ENCODE results near the gene TTC23L. TPM values are rescaled to one million over a fixed set of nuclear protein-coding genes. Genes with fewer than 3 reads are reported as not detected.

The TTC23L gene
- total RNA-seq, 1 donor from 2014 or later, result under 0.01 TPM

DNA sequence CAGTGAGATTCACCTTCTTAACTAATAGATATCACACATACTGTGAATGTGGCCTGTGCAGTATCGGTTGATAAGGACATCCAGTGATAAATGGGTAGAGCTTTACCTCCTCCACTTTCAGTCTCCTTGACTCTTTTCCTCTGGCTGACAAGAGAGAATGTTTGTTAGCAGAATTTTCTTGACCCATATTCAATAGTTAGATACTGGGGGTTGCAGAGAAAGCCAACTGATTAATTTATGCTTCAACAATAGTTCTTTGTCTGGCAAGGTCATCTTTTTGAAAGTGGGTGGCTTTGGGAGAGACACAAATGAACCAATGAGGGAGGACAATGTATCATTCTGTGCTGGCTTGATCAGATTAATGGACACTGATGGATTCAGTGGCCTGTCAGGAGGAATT lies 30.3 kb downstream of the TTC23L start:
- DNase-seq (ENCODE audit: low read depth, low spot score), result no peak

DNA sequence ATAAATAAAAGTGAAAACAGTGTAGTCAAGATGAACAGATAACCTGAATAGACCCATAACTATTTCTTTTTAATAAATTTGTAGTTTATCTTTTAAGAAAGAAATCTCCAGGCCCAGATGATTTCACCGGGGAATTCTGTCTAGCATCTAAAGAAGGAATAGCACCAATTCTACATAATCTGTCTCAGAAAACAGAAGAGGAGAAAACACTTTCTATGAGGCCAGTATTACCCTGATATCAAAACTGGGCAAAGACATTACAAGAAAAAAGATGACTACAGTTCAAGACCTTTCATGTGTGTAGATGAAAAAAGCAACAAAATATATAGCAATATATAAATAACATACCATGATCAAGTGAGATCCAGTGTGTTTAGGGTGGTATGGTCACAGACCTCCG lies 31.4 kb downstream of the TTC23L start:
- DNase-seq (ENCODE audit: low read depth, low spot score), result no peak

DNA sequence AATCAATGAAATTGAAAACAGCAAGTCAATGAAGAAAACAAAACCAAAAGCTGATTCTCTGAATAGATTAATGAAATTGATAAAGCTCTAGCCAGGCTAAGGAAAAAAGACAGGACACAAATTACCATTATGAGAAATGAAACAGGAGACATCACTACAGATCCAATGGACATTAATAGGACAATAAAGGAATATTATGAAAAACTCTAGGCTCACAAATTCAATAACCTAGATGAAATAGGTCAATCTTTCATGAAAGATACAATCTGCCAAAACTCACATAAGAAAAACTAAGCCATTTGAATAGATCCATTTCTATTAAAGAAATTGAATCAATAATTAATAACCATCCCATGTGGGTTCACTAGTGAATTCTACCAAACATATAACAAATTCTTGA lies 37.3 kb downstream of the TTC23L start:
- DNase-seq (ENCODE audit: low read depth, low spot score), result no peak

DNA sequence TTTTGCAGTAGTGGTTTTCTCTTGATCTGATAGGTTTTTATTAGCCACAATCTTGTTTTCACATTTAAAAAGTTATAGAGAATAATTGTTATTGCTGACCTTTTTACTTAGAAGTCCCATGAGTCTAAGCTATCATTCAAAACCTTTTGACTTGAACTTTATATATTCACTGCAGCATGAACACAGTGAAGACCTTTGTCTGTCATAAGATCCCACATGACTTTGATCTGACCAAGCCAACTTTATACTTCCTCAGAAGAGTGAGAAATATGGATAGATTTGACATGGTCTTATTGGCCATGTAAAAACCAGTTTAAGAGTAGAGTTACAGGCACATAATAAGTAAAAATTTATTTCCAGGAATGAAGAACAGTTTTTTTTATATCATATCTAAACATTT lies 42.3 kb downstream of the TTC23L start:
- no peak for DNase-seq (ENCODE audit: low read depth, low spot score)

DNA sequence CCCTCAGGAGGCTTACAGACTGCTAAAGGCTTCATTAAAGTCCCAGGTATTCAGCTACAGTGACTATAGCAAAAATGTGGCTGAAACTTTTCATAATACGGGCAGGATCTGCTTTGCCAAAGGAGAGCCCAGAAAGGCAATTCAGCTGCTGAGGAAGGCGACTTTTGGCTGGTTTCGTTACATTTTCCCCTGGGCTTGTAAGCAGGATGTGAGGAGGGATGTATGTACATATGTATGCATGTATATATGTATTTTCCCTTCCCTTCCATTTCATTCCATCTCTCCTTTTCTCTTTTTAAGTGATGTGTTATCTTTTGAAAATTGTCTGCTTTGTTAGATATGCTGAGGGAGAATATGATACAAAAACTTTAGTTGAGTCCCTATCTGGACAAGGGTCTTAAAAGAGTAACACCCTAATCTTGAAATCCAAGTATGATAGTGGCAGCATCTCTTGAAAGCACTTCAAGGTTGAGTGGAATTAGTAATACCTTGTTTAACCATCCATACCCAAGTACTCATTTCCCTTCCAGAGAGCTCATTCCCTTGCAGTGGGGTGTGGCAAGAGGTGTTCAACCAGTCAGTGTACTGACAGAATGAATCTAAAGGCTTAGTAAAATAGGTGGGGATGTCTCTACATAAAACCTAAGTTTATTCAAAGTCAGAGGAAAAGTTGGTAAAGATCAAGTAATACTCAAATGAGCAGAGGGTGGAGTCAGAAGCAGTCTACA lies 47.6 kb downstream of the TTC23L start:
- no peak for DNase-seq (ENCODE audit: low read depth, low spot score)

DNA sequence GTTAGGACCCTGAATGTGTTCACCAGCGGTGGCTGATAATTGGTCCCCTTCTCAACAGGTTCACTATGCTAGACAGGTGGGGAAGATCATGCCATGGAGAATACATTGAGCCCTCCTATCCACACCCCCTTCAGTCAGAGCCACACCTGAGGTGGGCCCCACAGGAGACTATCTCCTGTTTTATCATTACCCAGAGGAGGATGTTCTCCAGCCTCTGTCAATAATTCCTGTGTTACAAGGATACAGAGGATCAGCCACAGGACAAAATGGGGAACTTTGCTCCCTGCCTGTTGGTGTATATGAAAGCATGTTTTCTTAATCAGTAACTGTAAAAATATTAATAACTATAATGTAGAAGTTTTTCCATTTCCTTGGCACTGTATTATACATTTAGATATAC lies 50.4 kb downstream of the TTC23L start:
- DNase-seq (ENCODE audit: low read depth, low spot score), result no peak

DNA sequence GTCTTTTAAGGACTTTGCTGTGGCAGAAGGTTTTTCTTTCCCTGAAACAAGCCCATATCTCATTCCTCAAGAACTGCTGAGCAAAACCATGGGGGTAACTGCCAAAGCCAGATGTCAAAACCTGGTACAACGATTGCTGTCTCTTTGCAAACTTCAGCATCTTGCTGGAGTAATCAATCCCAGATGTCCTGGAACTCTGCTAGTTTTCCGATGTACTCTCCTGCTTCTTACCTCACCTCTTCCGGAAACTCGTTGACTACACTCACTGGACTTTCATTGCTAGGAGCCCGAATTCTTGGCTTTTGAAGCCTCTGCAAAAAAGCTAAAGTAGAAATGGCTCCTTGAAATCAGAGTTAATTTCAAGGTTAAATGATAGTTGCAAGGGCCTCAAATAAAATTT lies 53.0 kb downstream of the TTC23L start:
- no peak for DNase-seq (ENCODE audit: low read depth, low spot score)

DNA sequence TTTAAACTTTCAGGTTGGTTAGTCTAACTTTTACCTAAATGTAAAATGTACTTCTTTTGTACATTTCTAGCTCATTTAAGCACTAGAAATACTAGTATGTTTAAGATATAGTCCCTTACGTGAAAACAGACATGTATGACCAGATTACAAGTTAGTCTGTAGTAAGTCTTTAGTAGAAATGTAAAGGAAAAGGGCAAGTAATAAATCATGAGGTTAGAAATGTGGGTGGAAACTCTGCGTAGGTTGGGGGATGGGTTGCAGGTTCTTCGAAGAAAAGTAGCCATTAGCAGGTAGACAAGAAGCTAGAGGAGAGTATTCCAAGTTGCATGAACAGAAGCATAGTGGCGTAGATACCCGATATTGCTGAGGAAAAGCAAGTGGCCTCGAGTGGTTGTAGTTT lies 53.5 kb downstream of the TTC23L start:
- no peak for DNase-seq (ENCODE audit: low read depth, low spot score)

DNA sequence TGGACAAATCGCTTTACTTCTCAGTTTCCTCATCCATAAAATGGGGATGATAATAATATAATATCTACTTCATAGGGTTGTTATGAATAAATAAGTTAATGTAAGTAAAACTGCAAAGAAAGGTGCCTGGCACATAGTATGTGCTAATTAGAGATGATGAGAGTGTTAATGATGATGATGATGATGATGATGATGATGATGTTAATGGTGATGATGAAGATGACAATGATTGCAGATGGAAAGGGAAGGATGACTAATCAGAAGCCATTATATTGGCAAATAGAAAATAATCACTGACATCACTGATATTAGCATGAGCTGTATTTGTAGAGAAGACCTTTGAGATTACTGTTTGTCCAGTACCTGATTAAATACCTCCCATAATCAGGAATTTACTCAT lies 55.8 kb downstream of the TTC23L start:
- no peak for DNase-seq (ENCODE audit: low read depth, low spot score)

DNA sequence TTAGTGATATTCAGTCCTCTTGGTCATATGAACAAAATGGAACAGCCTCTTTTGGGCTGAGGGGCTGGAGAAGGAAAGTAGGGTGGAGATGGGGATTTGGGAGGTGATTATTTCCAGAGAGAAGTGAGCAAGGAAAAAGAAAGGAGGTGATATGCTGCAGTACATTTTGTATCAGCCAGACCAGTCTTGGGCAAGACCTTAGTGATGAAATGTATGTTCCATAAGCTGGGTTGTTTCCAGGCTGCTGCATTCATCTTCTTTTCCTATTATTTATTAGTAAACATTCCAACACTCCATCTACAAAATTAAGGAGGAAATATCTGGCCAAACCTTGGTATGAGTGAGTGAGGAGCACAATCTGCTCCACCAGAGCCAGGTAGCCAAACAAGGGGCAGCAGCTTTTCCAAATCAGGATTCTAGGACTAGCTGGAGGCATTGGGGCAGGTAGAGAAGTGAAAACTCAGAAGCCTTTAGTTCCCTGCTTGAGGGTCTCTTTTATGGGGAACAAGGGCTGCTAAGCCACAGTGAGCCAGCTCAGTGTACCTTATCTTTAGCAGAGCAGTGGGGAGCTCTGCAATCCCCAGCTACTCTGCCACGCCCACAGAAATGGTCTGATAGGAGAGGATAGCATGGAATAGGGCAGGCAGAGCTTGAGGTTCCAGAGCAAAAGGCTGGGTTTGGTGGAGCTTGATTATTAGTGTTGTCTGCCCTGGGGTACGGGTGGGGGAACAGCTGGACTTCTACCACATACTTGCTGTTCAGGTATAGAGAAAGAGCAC lies 56.9 kb downstream of the TTC23L start:
- DNase-seq (ENCODE audit: low read depth, low spot score), result no peak

DNA sequence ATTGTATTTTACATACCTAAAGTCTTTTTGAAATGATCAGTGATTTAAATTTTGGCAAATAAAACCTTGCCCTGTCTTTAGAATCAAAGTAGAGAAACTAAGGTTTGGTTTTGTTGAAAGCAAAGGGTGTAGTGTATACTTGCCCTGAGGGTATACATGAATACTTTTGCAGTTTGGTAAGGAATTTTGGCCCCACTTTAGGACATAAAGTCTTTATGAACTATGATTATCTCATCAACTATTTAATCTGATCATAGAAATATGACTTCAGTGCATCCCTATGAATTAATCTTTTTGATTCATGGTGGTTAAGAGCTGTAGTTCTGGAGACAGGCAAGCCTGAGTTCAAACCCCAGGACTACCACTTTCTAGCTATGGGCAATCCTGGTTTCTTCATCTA lies 58.7 kb downstream of the TTC23L start:
- DNase-seq (ENCODE audit: low read depth, low spot score), result no peak

DNA sequence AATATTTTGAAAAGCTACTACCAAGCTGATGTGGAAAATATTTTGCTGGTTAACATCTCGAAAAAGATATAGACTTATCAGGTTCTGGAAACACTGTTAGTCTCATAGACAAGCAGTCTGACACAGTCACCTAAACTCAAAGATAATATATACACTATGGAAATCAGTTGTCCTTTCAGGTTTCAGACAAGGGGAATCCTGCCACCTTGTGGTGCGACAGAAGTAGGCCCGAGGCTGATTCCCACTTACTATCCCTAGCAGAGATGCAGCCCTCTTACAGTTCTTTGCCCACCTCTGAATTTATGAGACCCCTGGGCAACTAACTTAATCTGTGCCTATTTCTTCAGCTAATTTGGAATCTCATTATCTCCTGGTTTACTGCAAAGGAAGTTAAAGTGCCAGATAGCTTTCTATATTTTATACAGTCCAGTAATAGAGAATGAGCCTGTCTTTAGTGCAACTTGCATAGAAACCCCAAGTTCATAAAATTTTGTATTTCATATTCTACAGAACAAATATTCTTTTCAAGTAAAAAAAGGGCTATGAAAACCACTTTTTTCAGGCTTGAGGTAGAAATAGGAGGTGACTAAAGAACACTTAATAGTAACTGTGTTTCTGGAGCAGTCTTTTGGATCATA lies 59.4 kb downstream of the TTC23L start:
- peak; percentile 48 for DNase-seq (ENCODE audit: low read depth, low spot score)

DNA sequence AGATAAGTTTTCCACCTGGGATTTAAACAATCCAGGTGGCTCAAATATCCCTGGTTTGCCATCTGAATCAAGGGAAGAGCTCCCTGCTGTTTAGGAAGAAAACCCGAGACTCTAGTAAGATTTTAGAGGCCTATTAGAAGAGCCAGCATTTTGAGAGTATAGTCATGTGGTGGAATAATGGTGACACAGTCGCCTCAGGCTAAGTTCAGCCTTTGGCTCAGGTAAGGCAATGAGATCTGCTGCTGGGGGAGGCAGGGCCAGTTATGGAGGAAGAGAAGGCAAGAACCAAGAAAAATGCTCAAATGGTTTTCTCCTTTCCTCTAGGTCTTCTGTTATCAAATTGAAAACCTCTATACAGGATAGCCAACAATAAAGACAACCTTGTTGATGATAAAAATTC lies 60.1 kb downstream of the TTC23L start:
- DNase-seq (ENCODE audit: low read depth, low spot score), result no peak

DNA sequence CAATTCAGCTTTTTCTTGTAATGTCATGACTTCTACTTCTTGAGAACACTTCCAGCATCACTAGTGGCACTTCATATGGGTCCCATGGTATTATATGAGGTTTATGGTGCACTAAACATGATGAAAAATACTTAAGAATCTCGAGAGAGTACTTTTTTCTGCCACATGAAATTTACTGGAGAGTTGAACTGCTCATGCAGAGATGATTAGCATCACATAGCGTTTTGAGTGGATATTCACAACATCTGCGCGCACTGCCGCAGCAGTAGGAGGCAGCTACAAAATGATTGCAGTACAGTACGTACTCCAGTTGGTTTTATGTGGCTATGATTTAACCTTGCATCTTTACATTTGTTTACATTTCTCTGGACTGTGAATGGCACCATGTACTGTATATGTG lies 61.7 kb downstream of the TTC23L start:
- DNase-seq (ENCODE audit: low read depth, low spot score), result no peak

DNA sequence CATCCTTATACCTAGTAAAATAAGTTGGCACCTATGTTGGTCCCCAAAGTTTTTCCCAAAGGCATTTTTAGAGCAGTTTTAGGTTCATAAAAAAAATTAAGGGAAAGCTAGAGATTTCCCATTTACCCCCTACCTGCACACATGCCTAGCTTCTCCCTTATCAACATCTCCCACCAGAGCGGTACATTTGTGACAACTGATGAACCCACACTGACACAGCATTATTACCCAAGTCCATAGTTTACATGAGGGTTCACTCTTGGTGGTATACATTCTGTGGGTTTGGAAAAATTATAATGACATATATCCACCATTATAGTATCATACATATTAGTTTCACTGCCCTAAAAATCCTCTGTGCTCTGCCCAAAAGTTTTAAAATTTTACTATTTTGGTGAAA lies 64.3 kb downstream of the TTC23L start:
- DNase-seq (ENCODE audit: low read depth, low spot score), result no peak

DNA sequence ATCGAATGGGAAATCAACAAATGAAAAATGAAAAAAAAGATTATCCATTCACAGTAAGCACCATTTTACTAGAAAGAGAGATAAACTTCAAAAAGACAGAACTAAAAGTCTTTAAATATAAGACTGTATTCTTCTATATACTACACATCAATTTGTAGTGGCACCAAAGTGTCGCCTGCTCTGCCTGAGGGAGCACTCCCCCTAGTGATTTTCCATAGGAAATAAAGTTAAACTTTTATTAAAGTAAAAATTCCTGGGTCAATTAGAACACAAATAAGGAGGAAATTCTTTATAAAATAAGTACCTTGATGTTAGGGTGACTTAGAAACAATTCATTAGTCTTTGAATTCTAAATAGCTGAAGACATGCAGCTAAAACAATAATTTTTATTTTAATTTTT lies 66.6 kb downstream of the TTC23L start:
- DNase-seq (ENCODE audit: low read depth, low spot score), result no peak

DNA sequence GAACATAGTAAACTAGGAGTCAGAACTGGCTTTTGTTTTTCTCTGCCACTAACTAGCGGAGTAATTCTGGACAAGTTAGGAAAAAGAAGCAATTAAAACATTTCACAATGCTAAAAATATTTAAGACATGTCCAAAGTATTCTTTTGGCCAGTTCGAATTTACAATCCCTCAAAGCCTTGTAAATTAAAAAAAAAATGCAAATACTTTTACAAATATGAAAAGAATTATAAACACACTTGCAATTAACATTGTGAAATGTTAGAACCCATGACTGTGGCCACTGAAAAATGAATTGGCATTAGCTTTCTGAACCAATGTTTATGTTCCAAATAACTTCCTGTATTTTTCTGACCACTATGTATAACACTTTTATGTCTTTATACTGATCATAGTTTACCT lies 74.1 kb downstream of the TTC23L start:
- no peak for DNase-seq (ENCODE audit: low read depth, low spot score)

DNA sequence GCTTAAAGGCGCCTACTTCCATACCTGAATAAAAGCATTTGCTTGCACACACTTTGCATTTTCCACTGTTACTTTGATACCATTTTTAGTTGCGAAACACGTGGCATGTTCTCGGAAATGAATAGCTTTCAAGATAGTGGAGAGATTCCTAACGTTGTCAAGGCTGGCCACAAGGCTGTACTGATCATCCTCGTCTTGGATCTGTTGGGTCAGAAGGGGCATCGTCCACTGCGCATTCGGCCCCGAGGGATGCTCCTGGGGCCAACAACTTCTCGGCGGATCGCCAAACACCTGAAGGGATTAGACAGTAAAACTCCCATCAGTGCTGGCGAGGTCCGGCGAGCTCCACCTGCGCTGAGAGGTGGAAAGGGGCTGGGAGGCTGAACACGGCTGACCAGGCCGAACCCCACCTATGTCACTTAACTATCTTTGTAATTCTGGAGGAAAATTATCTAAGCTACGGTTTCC lies 75.7 kb downstream of the TTC23L start:
- DNase-seq (ENCODE audit: low read depth, low spot score), result no peak

DNA sequence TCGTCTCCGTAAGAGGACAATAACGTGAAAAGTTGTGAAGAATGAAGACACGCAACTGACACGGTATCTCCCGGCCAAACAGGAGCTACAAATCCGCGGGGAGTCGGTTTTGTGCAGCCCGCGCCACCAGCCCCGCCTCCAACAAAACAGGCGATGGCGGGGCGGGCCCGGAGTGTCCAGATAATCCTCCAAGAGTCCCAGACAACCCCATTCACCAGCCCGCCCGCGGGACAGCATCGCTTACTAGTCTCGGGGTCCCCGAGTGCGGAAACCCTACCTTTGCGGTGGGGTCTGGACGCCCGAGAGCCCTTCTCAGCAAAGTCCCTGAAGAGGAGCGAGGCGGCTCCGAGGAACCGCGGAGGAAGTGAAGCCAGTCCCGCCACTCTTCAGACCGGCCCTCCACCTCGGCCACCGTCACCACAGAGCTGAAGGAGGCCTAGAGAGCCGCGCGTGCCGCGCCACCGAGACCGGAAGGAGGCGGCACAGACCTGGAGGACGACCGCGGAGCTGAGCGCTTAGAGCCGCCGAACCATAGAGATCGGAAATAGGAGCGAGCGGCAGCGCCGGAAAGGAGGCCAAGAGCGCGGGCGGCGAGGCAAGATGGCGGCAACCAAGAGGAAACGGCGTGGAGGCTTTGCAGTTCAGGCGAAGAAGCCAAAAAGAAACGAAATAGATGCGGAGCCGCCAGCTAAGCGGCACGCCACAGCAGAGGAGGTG lies 76.3 kb downstream of the TTC23L start, which contains the start of the genes BRIX1 and RAD1:
Gene BRIX1, plus strand, starts transcription at position 573 of the 717 bp plus-strand sequence. Its CDS starts 28 bp downstream, at position 601.
Gene RAD1, minus strand, starts transcription at position 366 of the 717 bp plus-strand sequence. CDS start 612 bp downstream, outside the sequence.
- DNase-seq (ENCODE audit: low read depth, low spot score), result peak; percentile 94

DNA sequence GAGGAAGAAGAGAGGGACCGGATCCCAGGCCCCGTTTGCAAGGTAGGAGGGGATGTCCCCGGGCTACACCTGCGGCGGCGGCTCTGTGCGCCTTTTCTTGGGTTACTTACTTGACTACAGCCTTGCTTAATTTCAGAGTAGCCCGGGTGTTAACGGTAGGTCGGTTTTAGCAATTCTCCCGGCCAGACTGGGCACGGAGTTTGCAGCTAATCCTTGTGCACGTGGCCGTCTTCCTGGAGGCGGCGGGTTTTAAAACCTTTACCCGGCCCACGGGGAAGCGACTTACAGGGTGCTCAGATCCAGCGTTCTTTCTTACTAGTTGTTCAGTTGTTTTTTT lies 76.9 kb downstream of the TTC23L start:
- DNase-seq (ENCODE audit: low read depth, low spot score), result no peak

DNA sequence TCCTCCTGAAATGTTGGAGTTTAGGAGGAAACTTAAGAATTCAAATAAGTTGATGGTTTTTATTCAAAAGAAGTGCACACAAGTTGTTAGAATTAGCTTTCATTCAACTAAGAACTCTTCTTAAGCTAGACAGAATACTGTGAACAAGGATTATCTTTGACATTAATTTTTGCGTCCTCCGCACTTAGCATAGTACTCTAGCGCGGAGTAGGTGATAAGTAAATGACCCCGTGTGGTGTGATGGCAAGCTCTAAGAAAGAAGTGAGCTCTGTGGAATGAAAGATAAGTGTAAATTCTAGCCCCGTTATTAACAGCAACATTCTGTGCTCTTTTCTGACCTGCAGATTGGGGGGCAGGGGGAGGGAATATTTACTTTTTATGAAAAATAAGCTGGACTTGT lies 77.6 kb downstream of the TTC23L start:
- no peak for DNase-seq (ENCODE audit: low read depth, low spot score)

DNA sequence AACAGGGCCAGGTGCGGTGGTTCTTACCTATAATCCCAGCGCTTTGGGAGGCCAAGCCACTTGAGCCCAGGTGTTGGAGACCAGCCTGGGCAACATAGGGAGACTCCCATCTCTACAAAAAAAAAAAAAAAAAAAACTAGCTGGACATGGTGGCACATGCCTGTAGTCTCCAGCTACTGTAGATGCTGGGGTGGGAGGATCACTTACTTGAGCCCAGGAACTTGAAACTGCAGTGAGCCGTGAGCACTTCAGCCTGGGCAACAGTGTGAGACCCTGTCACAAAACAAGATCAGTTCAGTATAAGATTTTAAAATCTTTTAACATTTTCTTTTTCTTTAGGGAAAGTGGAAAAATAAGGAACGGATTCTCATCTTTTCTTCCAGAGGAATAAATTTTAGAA lies 79.1 kb downstream of the TTC23L start:
- DNase-seq (ENCODE audit: low read depth, low spot score), result no peak

Data from pulmonary artery endothelial cell (primary cell).